H1 (cell line): ENCODE data around the gene TXK. TPM values are rescaled to one million over a fixed set of nuclear protein-coding genes. Genes with fewer than 3 reads are reported as not detected.

Experiments used
- ASH2L ChIP-seq: fragments of 200-600, 300-600 bp; sonication (generic); IDR thresholded peaks from one replicate; pipeline ENCODE4 v1.7.1; 2017; ENCODE audit warnings: low read length
- BRCA1 ChIP-seq: IDR thresholded peaks from 2 replicates; pipeline ENCODE4 v1.6.1; 2012; ENCODE audit warnings: low read depth, low read length, improper control_type of control experiment
- FOSL1 ChIP-seq: IDR thresholded peaks from 2 replicates; pipeline ENCODE4 v1.6.1; 2011; ENCODE audit warnings: mild to moderate bottlenecking, low read depth, low read length, moderate library complexity; ENCODE audit not compliant: insufficient read depth
- GTF2F1 ChIP-seq: IDR thresholded peaks from 2 replicates; pipeline ENCODE4 v1.6.1; 2012; ENCODE audit warnings: low read depth, low read length, improper control_type of control experiment, borderline replicate concordance
- HDAC2 ChIP-seq, 2 experiments: fragments of 300-600 bp in 1 of 2; sonication (generic) in 1 of 2; IDR thresholded peaks; 2 replicates each; pipeline ENCODE4 v1.6.1; 2011 to 2012; ENCODE audit warnings: low read depth in 2 of 2, low read length in 2 of 2, mild to moderate bottlenecking in 2 of 2, moderate library complexity in 2 of 2, borderline replicate concordance in 1 of 2, inconsistent platforms in 1 of 2
- NANOG ChIP-seq: IDR thresholded peaks from 2 replicates; pipeline ENCODE4 v1.6.1; 2011; ENCODE audit warnings: low read length, low read depth, mild to moderate bottlenecking, inconsistent platforms; ENCODE audit not compliant: insufficient read depth, poor library complexity, severe bottlenecking
- POU5F1 ChIP-seq: IDR thresholded peaks from 2 replicates; pipeline ENCODE4 v1.6.1; 2011; ENCODE audit warnings: low read depth, mild to moderate bottlenecking, low read length, moderate library complexity
- RAD21 ChIP-seq, 2 experiments: IDR thresholded peaks in 1 of 2; conservative IDR thresholded peaks in 1 of 2; 2 replicates each; pipeline ENCODE4 v1.6.1; 2011; ENCODE audit warnings: low read depth in 2 of 2, low read length in 2 of 2, improper control_type of control experiment in 1 of 2, inconsistent platforms in 1 of 2, mild to moderate bottlenecking in 1 of 2, moderate library complexity in 1 of 2
- SIX5 ChIP-seq: IDR thresholded peaks from 2 replicates; pipeline ENCODE4 v1.6.1; 2011; ENCODE audit warnings: mild to moderate bottlenecking, low read depth, low read length
- SP2 ChIP-seq: IDR thresholded peaks from 2 replicates; pipeline ENCODE4 v1.6.1; 2012; ENCODE audit warnings: mild to moderate bottlenecking, low read length, inconsistent platforms
- TAF7 ChIP-seq: optimal IDR thresholded peaks from 2 replicates; pipeline ENCODE3; 2011; ENCODE audit warnings: low read depth, mild to moderate bottlenecking, inconsistent platforms, low read length, moderate library complexity, borderline replicate concordance
- polyA plus RNA-seq, 7 experiments: library from polyadenylated mRNA; depleted of rRNA in 3 of 7; stranded (reverse) in 5 of 7; unstranded in 2 of 7; fragments of >200 nt in 5 of 7; fragments of 200-250 nt in 2 of 7; gene quantifications; 1 replicate in 5 of 7; 2 replicates in 1 of 7; 4 replicates in 1 of 7; pipeline versions ENCODE4 v1.2.1 to v1.2.3, GENCODE V29; 2011 to 2013; ENCODE audit warnings: missing spikeins in 2 of 7, mixed read lengths in 2 of 7
- total RNA-seq: library from RNA; stranded (reverse); fragmentation: NEBNext Ultra II Directional; extraction: Animal tissue kit (Norgen Biotek cat#: 25700); gene quantifications from 2 replicates; pipeline ENCODE4 v1.2.1, GENCODE V29; 2021
- TF ChIP-seq, protein P1 (sequence below): fragments of 300-600 bp; sonication (generic); IDR thresholded peaks from 2 replicates; pipeline ENCODE4 v1.7.1; 2012; ENCODE audit warnings: low read length, moderate library complexity, mild to moderate bottlenecking, inconsistent platforms; ENCODE audit not compliant: insufficient replicate concordance

The TXK gene
- total and polyA plus RNA-seq, 2 of the 8 experiments (the other 6 are each of a cell fraction or from before 2014, with no cell fraction given): not detected

DNA sequence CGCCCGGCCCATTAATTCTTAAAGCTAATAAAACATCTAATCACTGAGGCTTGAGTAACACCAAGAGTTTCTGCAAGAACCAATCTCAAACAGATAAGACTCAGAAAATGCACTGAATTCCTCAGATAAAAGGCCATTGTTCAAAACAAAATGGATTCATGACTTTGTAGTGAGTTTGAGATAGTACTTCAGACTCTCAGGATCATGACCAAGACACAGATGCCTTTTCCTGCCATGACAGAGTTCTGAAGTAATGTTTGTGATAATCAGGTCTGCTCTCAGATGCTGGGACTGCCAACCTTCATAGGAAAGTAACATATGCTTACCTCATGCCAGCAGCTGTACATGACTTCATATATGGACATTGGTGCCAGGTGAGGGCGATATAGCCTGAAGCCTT, 62.9 kb downstream of the TXK start (continued):
- TF ChIP-seq, protein P1, sequence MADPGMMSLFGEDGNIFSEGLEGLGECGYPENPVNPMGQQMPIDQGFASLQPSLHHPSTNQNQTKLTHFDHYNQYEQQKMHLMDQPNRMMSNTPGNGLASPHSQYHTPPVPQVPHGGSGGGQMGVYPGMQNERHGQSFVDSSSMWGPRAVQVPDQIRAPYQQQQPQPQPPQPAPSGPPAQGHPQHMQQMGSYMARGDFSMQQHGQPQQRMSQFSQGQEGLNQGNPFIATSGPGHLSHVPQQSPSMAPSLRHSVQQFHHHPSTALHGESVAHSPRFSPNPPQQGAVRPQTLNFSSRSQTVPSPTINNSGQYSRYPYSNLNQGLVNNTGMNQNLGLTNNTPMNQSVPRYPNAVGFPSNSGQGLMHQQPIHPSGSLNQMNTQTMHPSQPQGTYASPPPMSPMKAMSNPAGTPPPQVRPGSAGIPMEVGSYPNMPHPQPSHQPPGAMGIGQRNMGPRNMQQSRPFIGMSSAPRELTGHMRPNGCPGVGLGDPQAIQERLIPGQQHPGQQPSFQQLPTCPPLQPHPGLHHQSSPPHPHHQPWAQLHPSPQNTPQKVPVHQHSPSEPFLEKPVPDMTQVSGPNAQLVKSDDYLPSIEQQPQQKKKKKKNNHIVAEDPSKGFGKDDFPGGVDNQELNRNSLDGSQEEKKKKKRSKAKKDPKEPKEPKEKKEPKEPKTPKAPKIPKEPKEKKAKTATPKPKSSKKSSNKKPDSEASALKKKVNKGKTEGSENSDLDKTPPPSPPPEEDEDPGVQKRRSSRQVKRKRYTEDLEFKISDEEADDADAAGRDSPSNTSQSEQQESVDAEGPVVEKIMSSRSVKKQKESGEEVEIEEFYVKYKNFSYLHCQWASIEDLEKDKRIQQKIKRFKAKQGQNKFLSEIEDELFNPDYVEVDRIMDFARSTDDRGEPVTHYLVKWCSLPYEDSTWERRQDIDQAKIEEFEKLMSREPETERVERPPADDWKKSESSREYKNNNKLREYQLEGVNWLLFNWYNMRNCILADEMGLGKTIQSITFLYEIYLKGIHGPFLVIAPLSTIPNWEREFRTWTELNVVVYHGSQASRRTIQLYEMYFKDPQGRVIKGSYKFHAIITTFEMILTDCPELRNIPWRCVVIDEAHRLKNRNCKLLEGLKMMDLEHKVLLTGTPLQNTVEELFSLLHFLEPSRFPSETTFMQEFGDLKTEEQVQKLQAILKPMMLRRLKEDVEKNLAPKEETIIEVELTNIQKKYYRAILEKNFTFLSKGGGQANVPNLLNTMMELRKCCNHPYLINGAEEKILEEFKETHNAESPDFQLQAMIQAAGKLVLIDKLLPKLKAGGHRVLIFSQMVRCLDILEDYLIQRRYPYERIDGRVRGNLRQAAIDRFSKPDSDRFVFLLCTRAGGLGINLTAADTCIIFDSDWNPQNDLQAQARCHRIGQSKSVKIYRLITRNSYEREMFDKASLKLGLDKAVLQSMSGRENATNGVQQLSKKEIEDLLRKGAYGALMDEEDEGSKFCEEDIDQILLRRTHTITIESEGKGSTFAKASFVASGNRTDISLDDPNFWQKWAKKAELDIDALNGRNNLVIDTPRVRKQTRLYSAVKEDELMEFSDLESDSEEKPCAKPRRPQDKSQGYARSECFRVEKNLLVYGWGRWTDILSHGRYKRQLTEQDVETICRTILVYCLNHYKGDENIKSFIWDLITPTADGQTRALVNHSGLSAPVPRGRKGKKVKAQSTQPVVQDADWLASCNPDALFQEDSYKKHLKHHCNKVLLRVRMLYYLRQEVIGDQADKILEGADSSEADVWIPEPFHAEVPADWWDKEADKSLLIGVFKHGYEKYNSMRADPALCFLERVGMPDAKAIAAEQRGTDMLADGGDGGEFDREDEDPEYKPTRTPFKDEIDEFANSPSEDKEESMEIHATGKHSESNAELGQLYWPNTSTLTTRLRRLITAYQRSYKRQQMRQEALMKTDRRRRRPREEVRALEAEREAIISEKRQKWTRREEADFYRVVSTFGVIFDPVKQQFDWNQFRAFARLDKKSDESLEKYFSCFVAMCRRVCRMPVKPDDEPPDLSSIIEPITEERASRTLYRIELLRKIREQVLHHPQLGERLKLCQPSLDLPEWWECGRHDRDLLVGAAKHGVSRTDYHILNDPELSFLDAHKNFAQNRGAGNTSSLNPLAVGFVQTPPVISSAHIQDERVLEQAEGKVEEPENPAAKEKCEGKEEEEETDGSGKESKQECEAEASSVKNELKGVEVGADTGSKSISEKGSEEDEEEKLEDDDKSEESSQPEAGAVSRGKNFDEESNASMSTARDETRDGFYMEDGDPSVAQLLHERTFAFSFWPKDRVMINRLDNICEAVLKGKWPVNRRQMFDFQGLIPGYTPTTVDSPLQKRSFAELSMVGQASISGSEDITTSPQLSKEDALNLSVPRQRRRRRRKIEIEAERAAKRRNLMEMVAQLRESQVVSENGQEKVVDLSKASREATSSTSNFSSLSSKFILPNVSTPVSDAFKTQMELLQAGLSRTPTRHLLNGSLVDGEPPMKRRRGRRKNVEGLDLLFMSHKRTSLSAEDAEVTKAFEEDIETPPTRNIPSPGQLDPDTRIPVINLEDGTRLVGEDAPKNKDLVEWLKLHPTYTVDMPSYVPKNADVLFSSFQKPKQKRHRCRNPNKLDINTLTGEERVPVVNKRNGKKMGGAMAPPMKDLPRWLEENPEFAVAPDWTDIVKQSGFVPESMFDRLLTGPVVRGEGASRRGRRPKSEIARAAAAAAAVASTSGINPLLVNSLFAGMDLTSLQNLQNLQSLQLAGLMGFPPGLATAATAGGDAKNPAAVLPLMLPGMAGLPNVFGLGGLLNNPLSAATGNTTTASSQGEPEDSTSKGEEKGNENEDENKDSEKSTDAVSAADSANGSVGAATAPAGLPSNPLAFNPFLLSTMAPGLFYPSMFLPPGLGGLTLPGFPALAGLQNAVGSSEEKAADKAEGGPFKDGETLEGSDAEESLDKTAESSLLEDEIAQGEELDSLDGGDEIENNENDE: no peak
- no peak for TF ChIP-seq RAD21 (IDR thresholded peaks at IDR 0.05 in 1 of 2, conservative IDR thresholded peaks at IDR 0.05 in 1 of 2; ENCODE audit: low read depth in 2 of 2, low read length in 2 of 2)
- TF ChIP-seq SP2: no peak
- no peak for TF ChIP-seq ASH2L
- TF ChIP-seq GTF2F1: no peak
- no peak for TF ChIP-seq FOSL1
- no peak for TF ChIP-seq BRCA1
- TF ChIP-seq NANOG: no peak
- no peak for TF ChIP-seq SIX5
- no peak for TF ChIP-seq POU5F1
- no peak for TF ChIP-seq TAF7
- no peak for TF ChIP-seq HDAC2 (IDR thresholded peaks at IDR 0.05; ENCODE audit: borderline replicate concordance in 1 of 2, low read depth in 2 of 2, low read length in 2 of 2)
